ENCODE measurements around the gene ETV7. TPM values are rescaled to one million over a fixed set of nuclear protein-coding genes. Genes with fewer than 3 reads are reported as not detected.

Gene ETV7
- total and polyA plus RNA-seq, 4 donors = 0.29 to 0.61 (median 0.40) TPM; not detected in 1

- Histone ChIP-seq H3K9me3 (ENCODE audit: control insufficient read depth, insufficient read depth, low read length) (no peaks in the 10 kb centered on the region), H3K27ac (ENCODE audit: low read depth, low read length) (no peak overlapping the region), H3K36me3 (ENCODE audit: control insufficient read depth, insufficient read depth, low read length) (no peaks in the 10 kb centered on the region), H3K4me3 (ENCODE audit: low read depth, low read length) (no peak overlapping the region), H3K4me1 (ENCODE audit: control insufficient read depth, insufficient read depth, low read length) (peaks cover 28% of the 10 kb centered on the region), H3K27me3 (ENCODE audit: control insufficient read depth, insufficient read depth, low read length) (no peaks in the 10 kb centered on the region)
- DNase-seq (ENCODE audit: low read depth in 4 of 6, low spot score in 6 of 6) = no peak
- 76% methylated on average over 4 of the region's 7 CpGs for WGBS (ENCODE audit: insufficient coverage)
Observed at GRCh38 chr6:36328600-36328999, 58.9 kb downstream of the ETV7 start.

- Histone ChIP-seq H3K27ac (ENCODE audit: low read depth, low read length) (no peak overlapping the region), H3K36me3 (ENCODE audit: control insufficient read depth, insufficient read depth, low read length) (no peaks in the 10 kb centered on the region), H3K27me3 (ENCODE audit: control insufficient read depth, insufficient read depth, low read length) (no peaks in the 10 kb centered on the region), H3K9me3 (ENCODE audit: control insufficient read depth, insufficient read depth, low read length) (no peaks in the 10 kb centered on the region), H3K4me1 (ENCODE audit: control insufficient read depth, insufficient read depth, low read length) (peaks cover 31% of the 10 kb centered on the region), H3K4me3 (ENCODE audit: low read depth, low read length) (no peak overlapping the region)
- DNase-seq (ENCODE audit: low read depth in 4 of 6, low spot score in 6 of 6) = no peak
Observed at GRCh38 chr6:36327919-36328236, 59.6 kb downstream of the ETV7 start.

GRCh38 chr6:36327226-36327918 is 60.1 kb downstream of the ETV7 start:
- Histone ChIP-seq H3K4me1 (ENCODE audit: control insufficient read depth, insufficient read depth, low read length) (peaks cover 34% of the 10 kb centered on the region), H3K36me3 (ENCODE audit: control insufficient read depth, insufficient read depth, low read length) (no peaks in the 10 kb centered on the region), H3K27me3 (ENCODE audit: control insufficient read depth, insufficient read depth, low read length) (no peaks in the 10 kb centered on the region), H3K27ac (ENCODE audit: low read depth, low read length) (no peak overlapping the region), H3K4me3 (ENCODE audit: low read depth, low read length) (no peak overlapping the region), H3K9me3 (ENCODE audit: control insufficient read depth, insufficient read depth, low read length) (no peaks in the 10 kb centered on the region)
- peak in 2 of 6 donors; percentile 43 to 65 for DNase-seq (ENCODE audit: low read depth in 4 of 6, low spot score in 6 of 6)
- 35% methylated on average over 5 of the region's 6 CpGs for whole genome bisulfite sequencing (ENCODE audit: insufficient coverage)

GRCh38 chr6:36326356-36326995 is 61.0 kb downstream of the ETV7 start:
- no peak overlapping the region for H3K27ac ChIP-seq (ENCODE audit: low read depth, low read length)
- H3K4me1 ChIP-seq (ENCODE audit: control insufficient read depth, insufficient read depth, low read length) = peaks cover 36% of the 10 kb centered on the region
- no peaks in the 10 kb centered on the region for H3K36me3 ChIP-seq (ENCODE audit: control insufficient read depth, insufficient read depth, low read length)
- WGBS (ENCODE audit: insufficient coverage) = 14% methylated on average over 5 of the region's 7 CpGs
- no peak overlapping the region for H3K4me3 ChIP-seq (ENCODE audit: low read depth, low read length)
- H3K9me3 ChIP-seq (ENCODE audit: control insufficient read depth, insufficient read depth, low read length) = no peaks in the 10 kb centered on the region
- peak in 3 of 6 donors; percentile 50 to 91 (median 66) for DNase-seq (ENCODE audit: low read depth in 4 of 6, low spot score in 6 of 6)
- H3K27me3 ChIP-seq (ENCODE audit: control insufficient read depth, insufficient read depth, low read length) = no peaks in the 10 kb centered on the region

GRCh38 chr6:36324715-36325114 is 62.8 kb downstream of the ETV7 start:
- Histone ChIP-seq H3K27ac (ENCODE audit: low read depth, low read length) (no peak overlapping the region), H3K27me3 (ENCODE audit: control insufficient read depth, insufficient read depth, low read length) (no peaks in the 10 kb centered on the region), H3K9me3 (ENCODE audit: control insufficient read depth, insufficient read depth, low read length) (no peaks in the 10 kb centered on the region), H3K4me3 (ENCODE audit: low read depth, low read length) (no peak overlapping the region), H3K36me3 (ENCODE audit: control insufficient read depth, insufficient read depth, low read length) (no peaks in the 10 kb centered on the region), H3K4me1 (ENCODE audit: control insufficient read depth, insufficient read depth, low read length) (peaks cover 28% of the 10 kb centered on the region)
- 91% methylated on average over 4 of the region's 4 CpGs for WGBS (ENCODE audit: insufficient coverage)
- DNase-seq (ENCODE audit: low read depth in 4 of 6, low spot score in 6 of 6) = no peak

GRCh38 chr6:36324191-36324590 is 63.3 kb downstream of the ETV7 start:
- Histone ChIP-seq H3K27ac (ENCODE audit: low read depth, low read length) (no peak overlapping the region), H3K4me1 (ENCODE audit: control insufficient read depth, insufficient read depth, low read length) (peaks cover 28% of the 10 kb centered on the region)

GRCh38 chr6:36323062-36323461 is 64.4 kb downstream of the ETV7 start:
- Histone ChIP-seq H3K9me3 (ENCODE audit: control insufficient read depth, insufficient read depth, low read length) (no peaks in the 10 kb centered on the region), H3K4me1 (ENCODE audit: control insufficient read depth, insufficient read depth, low read length) (peaks cover 28% of the 10 kb centered on the region), H3K27me3 (ENCODE audit: control insufficient read depth, insufficient read depth, low read length) (no peaks in the 10 kb centered on the region), H3K4me3 (ENCODE audit: low read depth, low read length) (no peak overlapping the region), H3K36me3 (ENCODE audit: control insufficient read depth, insufficient read depth, low read length) (no peaks in the 10 kb centered on the region), H3K27ac (ENCODE audit: low read depth, low read length) (no peak overlapping the region)
- WGBS (ENCODE audit: insufficient coverage) = 8% methylated on average over 4 of the region's 8 CpGs
- peak in 3 of 6 donors; percentile 44 to 91 (median 64) for DNase-seq (ENCODE audit: low read depth in 4 of 6, low spot score in 6 of 6)

More at GRCh38 chr6:36324191-36324590, 63.3 kb downstream of the ETV7 start:
- no peak for DNase-seq (ENCODE audit: low read depth in 4 of 6, low spot score in 6 of 6)
- no peak overlapping the region for H3K4me3 ChIP-seq (ENCODE audit: low read depth, low read length)
- H3K36me3 ChIP-seq (ENCODE audit: control insufficient read depth, insufficient read depth, low read length) = no peaks in the 10 kb centered on the region
- WGBS (ENCODE audit: insufficient coverage) = 62% methylated on average over 5 of the region's 6 CpGs
- no peaks in the 10 kb centered on the region for H3K27me3 ChIP-seq (ENCODE audit: control insufficient read depth, insufficient read depth, low read length)
- no peaks in the 10 kb centered on the region for H3K9me3 ChIP-seq (ENCODE audit: control insufficient read depth, insufficient read depth, low read length)

GRCh38 chr6:36322591-36322990 is 64.9 kb downstream of the ETV7 start:
- WGBS (ENCODE audit: insufficient coverage) = 95% methylated on average over 2 of the region's 3 CpGs
- Histone ChIP-seq H3K27ac (ENCODE audit: low read depth, low read length) (no peak overlapping the region), H3K27me3 (ENCODE audit: control insufficient read depth, insufficient read depth, low read length) (no peaks in the 10 kb centered on the region), H3K9me3 (ENCODE audit: control insufficient read depth, insufficient read depth, low read length) (no peaks in the 10 kb centered on the region), H3K36me3 (ENCODE audit: control insufficient read depth, insufficient read depth, low read length) (no peaks in the 10 kb centered on the region), H3K4me1 (ENCODE audit: control insufficient read depth, insufficient read depth, low read length) (peaks cover 28% of the 10 kb centered on the region), H3K4me3 (ENCODE audit: low read depth, low read length) (no peak overlapping the region)
- no peak for DNase-seq (ENCODE audit: low read depth in 4 of 6, low spot score in 6 of 6)

GRCh38 chr6:36320475-36320874 is 67.0 kb downstream of the ETV7 start:
- H3K27ac ChIP-seq (ENCODE audit: low read depth, low read length) = no peak overlapping the region
- 89% methylated on average over 9 of the region's 11 CpGs for WGBS (ENCODE audit: insufficient coverage)
- no peaks in the 10 kb centered on the region for H3K9me3 ChIP-seq (ENCODE audit: control insufficient read depth, insufficient read depth, low read length)
- no peaks in the 10 kb centered on the region for H3K27me3 ChIP-seq (ENCODE audit: control insufficient read depth, insufficient read depth, low read length)
- DNase-seq (ENCODE audit: low read depth in 4 of 6, low spot score in 6 of 6) = no peak
- no peak overlapping the region for H3K4me3 ChIP-seq (ENCODE audit: low read depth, low read length)
- H3K36me3 ChIP-seq (ENCODE audit: control insufficient read depth, insufficient read depth, low read length) = no peaks in the 10 kb centered on the region
- peaks cover 14% of the 10 kb centered on the region for H3K4me1 ChIP-seq (ENCODE audit: control insufficient read depth, insufficient read depth, low read length)

GRCh38 chr6:36319821-36320220 is 67.6 kb downstream of the ETV7 start:
- H3K4me1 ChIP-seq (ENCODE audit: control insufficient read depth, insufficient read depth, low read length) = peaks cover 12% of the 10 kb centered on the region
- H3K27ac ChIP-seq (ENCODE audit: low read depth, low read length) = no peak overlapping the region
- no peak overlapping the region for H3K4me3 ChIP-seq (ENCODE audit: low read depth, low read length)
- H3K9me3 ChIP-seq (ENCODE audit: control insufficient read depth, insufficient read depth, low read length) = no peaks in the 10 kb centered on the region
- DNase-seq (ENCODE audit: low read depth in 4 of 6, low spot score in 6 of 6) = no peak
- no peaks in the 10 kb centered on the region for H3K36me3 ChIP-seq (ENCODE audit: control insufficient read depth, insufficient read depth, low read length)
- no CpG with 5 or more reads among the region's 2 CpGs for WGBS (ENCODE audit: insufficient coverage)
- H3K27me3 ChIP-seq (ENCODE audit: control insufficient read depth, insufficient read depth, low read length) = no peaks in the 10 kb centered on the region
